Endometrial microvascular endothelial cells (primary cell): ENCODE results near the gene PRSS56. TPM values are rescaled to one million over a fixed set of nuclear protein-coding genes. Genes with fewer than 3 reads are reported as not detected.
"Not testable (repeated sequence)": the region's sequence is repeated elsewhere in the genome, so short reads cannot be mapped to it uniquely, and the experiment has no call there.

ENCODE experiments used
- in situ Hi-C: cut with HindIII; loops from 2 replicates; pipeline ENCODE4 v1.10.0; 2017; ENCODE audit warnings: low sequenced_read_pairs, low pct_unique_long_range_greater_than_20kb; ENCODE audit errors: inconsistent ontology term
- total RNA-seq: library from RNA; depleted of rRNA; stranded (reverse); fragments of >200 nt; gene quantifications from one replicate; pipeline ENCODE4 v1.2.3, GENCODE V29; 2015; ENCODE audit errors: inconsistent ontology term

PRSS56 gene
- total RNA-seq, 1 donor from 2014 or later, result not detected

DNA sequence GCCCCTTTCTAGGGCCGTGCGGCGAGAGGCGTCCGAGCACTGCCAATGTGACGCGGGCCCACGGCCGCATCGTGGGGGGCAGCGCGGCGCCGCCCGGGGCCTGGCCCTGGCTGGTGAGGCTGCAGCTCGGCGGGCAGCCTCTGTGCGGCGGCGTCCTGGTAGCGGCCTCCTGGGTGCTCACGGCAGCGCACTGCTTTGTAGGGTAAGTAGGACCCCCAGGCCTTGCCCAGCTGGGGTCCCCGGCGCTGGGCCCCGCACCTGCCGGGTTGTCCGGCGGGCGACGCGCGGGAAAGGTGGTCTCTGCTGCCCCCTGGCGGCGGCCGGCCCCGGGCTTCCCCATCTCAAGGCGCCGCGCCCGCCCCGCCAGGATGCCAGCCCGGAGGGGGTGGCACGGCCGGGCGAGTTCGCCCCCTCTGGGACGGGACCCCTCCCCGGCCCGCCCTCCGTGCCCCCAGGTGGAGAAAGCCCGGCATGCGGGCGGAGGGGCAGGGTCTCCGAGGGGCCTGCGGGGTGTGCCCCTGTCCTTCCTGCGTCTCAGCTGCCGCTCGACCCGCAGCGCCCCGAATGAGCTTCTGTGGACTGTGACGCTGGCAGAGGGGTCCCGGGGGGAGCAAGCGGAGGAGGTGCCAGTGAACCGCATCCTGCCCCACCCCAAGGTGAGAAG, 1.9 kb downstream of the PRSS56 start:
- in situ Hi-C loops, result no loop called here

DNA sequence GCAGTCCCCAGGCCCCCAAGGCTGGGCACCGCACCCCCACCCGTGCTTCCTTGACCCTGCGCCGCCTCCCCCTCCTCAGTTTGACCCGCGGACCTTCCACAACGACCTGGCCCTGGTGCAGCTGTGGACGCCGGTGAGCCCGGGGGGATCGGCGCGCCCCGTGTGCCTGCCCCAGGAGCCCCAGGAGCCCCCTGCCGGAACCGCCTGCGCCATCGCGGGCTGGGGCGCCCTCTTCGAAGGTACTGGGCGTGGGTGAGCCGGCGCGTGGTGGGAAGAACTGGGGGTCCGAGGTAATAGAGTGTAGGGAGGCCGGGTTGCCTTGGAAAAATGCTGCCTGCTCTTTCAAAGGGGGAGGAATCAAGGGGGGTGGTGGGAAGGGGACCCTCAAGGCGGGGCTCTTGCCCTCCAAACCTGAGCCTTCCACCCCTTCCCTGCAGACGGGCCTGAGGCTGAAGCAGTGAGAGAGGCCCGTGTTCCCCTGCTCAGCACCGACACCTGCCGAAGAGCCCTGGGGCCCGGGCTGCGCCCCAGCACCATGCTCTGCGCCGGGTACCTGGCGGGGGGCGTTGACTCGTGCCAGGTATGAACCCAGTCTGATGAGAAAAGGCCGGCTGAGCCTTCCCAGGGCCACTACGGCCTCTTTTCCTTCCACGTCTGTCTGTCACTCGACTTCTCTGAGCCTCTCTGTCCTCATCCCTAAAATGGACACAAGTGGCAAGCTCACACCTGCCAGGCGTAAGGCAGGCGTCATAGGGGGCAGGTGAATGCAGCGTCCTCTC, 2.6 kb downstream of the PRSS56 start:
- in situ Hi-C loops, result no loop called here

DNA sequence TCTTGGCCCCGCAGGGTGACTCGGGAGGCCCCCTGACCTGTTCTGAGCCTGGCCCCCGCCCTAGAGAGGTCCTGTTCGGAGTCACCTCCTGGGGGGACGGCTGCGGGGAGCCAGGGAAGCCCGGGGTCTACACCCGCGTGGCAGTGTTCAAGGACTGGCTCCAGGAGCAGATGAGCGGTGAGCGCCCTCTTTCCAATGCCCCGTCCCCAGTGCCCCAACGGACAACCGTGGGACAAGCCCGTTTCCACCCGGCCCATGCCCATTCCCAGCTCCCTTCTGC, 3.2 kb downstream of the PRSS56 start:
- in situ Hi-C loops, result no loop called here

DNA sequence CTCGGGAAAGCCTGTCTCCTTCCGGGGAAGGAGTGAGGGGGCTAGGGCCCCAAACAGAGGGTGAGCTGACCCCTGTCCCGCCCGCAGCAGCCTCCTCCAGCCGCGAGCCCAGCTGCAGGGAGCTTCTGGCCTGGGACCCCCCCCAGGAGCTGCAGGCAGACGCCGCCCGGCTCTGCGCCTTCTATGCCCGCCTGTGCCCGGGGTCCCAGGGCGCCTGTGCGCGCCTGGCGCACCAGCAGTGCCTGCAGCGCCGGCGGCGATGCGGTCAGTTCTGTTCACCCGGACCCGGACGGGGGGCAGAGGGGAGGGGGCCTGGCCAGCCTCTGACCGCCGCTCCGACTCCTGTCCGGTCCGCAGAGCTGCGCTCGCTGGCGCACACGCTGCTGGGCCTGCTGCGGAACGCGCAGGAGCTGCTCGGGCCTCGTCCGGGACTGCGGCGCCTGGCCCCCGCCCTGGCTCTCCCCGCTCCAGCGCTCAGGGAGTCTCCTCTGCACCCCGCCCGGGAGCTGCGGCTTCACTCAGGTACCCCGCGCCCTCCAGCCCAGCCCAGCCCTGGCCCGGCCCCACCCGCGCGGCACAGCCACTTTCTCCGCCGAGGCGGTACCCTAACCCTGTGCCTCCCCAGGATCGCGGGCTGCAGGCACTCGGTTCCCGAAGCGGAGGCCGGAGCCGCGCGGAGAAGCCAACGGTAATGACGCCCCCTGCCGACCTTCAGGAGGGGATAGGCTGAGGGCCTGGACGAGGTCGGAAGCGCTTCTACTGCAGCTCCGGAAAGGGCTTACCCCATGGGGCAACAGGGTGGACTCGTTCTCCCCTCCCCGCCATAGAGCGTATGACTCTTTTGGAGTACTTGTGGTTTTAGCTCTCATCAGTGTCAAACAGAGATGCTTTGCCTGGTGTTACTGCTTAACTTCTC, 3.8 kb downstream of the PRSS56 start:
- in situ Hi-C loops, result no loop called here

DNA sequence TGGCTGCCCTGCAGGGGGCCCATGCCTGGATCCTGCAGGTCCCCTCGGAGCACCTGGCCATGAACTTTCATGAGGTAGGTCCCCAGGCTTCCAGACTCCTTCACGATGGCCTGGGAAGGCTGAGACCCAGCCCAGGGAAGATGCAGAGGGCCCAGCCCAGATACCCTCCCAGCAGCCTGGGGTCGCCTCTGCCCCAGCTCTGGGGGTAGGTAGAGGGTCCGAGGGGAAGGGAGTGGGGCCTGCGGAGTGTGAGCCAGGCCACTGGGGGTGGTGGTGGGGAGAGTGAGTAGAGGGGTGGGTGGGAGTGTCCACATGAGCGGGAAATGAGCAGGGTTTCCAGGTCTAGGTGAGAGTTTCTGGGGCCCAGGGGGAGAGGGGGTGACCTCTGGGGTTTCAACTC, 4.6 kb downstream of the PRSS56 start:
- in situ Hi-C loops, result no loop called here

DNA sequence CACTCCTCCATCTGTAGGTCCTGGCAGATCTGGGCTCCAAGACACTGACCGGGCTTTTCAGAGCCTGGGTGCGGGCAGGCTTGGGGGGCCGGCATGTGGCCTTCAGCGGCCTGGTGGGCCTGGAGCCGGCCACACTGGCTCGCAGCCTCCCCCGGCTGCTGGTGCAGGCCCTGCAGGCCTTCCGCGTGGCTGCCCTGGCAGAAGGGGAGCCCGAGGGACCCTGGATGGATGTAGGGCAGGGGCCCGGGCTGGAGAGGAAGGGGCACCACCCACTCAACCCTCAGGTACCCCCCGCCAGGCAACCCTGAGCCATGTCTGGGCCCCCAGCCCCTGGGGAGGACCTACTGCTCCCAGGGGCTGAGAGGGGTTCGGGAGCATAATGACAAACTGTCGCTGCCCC, 5.0 kb downstream of the PRSS56 start:
- in situ Hi-C loops, result no loop called here

DNA sequence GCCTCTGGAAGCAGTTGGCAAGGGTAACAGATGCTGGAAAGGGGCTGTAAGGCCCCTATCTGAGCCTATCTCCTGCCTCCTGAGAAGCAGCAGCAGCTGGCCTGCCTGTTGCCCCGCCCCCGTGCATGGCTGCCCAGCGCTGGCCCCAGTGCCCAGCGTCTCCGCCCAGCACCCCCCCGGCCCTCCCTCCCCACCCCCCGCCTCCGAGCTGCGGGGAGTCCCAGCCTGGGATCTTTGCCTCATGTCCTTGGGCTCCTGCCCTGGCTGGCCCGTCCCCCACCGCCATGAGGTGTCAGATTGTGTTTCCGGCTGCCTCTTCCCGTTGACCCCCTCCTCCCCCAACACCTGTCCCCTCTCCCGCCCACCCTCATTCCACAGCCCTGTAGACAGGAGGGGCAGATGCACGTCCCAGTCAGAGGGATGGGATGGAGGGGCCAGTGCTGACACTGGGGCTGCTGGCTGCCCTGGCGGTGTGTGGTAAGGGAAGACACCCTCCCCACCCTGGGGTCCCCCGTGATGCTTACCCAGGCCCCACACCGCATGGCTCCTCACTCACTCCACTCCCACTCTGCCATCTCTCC, 5.7 kb downstream of the PRSS56 start, which contains the start of gene CHRND:
CHRND (plus strand) TSS at position 370 of the 581 bp plus-strand sequence; CDS start at position 426, 56 bp downstream.
- in situ Hi-C loops, result no loop called here

DNA sequence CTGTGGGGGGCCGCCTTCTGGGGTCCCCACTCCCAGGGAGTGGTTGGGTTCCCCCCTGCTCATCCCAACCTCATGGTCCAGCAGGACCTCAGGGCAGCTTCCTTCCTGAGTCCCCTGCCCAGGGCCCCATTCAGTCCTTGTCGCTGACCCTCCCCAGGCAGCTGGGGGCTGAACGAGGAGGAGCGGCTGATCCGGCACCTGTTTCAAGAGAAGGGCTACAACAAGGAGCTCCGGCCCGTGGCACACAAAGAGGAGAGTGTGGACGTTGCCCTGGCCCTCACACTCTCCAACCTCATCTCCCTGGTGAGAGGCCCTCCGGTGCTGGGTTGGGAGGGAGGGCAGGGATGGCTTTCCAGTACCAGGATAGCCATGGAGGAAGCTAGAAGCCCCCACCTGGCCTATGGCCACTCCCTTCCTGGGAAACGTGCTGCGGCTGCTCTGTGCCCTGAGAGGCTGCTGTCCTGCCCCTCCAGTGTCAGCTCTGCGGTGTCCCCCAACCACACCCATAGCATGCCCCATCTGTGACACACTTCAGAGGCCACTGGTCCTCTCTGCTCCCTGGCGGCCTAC, 6.3 kb downstream of the PRSS56 start:
- in situ Hi-C loops, result no loop called here

DNA sequence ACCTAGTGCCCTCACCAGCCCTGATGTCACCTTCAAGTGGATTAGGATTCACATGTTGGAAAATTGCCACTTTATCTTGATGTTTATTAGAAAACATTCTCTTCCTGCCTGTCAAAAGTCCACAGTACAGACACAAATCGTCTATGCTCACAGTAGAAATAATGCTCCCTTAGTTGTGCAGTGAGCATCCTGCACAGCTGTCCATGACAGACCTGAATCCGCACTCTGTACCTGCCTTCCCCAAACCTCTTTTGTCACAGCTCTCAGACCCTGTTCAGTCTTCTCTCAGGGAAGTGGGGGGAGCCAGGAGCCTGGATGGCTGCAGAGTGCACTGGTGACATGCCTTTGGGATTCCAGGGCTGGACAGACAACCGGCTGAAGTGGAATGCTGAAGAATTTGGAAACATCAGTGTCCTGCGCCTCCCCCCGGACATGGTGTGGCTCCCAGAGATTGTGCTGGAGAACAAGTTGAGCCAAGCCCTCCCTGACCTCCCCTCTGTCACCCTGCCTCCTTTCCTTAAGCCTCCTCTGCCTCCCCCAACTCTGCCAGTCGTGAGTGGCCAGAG, 7.8 kb downstream of the PRSS56 start:
- in situ Hi-C loops, result no loop called here

DNA sequence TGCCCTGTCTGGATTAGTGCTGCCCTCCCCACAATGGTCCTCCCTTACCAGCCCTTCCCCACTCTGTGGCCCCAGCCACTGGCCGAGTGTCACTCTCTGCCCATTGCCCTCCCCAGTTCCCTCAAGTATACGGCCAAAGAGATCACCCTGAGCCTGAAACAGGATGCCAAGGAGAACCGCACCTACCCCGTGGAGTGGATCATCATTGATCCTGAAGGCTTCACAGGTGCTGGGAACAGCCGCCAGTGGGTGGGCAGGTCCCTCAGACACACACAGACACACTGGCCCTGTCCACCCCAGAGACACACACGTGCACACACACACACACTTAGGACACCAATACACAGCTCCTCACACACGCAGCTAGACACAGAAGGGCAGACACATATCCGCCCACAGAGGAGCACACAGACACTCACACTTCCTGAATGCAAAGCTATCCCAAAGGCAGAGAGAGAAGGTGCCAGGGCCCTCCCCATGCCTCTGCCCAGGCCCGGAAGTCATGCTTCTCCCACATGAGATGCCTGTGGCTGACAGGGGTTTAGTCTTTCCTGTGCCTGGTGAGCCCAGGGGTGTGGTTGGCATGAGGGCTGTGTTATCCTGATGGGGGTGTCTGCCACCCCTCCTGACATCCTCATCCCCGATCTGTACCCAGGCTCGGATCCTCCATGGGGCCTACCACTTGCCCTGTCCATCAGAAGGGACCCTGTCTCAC, 8.7 kb downstream of the PRSS56 start:
- in situ Hi-C loops, result no loop called here

DNA sequence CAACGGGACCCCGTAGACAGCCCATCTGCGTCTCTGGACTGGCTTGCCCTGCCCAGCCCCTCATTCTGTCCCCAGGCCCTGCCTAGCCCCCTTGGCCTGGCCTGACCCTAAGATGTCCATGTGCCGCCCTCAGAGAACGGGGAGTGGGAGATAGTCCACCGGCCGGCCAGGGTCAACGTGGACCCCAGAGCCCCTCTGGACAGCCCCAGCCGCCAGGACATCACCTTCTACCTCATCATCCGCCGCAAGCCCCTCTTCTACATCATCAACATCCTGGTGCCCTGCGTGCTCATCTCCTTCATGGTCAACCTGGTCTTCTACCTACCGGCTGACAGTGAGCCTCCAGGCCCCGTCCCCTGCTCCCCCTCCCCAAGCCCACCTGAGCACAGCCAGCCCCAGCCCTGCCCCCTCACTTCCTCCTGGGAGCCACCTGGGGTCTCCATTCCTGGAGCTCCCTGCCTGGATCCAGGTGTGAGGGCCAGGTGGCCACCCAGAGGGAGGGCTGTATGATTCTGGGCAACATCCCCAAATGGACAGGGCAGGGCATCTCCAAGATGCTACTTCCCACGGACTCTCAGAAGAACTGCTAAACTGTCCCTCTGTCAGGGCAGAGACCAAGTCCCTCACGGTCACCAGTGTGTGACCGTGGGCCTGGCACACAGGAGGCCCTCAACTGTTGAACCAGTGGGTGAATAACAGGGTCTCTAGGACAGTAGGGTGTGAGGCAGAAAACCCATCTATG, 9.8 kb downstream of the PRSS56 start:
- in situ Hi-C loops, result no loop called here

DNA sequence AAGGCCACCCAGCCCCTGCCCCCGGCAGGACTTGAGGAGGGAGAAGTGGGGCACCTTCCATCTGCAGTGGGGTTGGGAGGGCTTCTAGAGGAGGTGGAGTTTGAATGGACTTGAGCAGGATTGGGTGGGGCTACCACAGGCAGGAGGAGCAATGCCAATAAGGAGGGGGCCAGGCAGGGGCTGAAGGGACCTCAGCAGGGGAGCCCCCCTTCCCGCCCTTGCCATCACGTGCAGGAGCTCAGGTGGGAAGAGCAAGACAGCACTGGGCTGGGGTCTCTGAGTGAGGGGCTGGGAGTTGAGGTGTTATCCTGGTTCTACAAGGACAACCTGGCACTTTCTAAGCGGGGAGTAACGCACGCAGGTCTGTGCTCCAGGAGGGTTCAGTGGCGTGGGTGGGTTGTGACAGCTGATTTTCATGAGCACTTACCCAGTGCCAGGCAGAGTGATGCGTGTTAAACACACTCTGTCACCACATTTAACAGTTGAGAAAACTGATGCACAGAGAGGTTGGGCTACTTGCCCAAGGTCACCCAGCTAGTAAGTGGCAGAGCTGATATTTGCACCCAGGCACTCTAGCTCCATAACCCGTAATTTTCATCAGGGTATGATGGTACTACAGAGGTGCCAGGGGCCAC, 10.6 kb downstream of the PRSS56 start:
- in situ Hi-C loops, result no loop called here

DNA sequence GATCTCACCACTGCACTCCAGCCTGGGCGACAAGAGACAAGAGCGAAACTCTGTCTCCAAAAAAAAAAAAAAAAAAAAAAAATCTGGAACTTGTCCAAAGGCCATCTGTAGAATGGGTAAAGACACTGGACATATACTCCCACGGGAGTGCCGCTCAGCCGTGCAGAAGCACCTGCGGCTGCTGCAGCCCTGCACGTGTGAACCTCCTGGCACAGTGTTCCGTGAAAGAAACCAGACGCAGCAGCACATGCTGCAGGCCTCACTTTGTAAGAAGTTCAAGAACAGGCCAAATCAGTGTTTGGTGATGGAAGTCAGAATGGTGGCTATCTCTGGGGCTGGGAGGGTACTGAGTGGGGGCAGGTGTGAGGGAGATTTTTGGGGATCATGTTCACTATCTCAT, 12.2 kb downstream of the PRSS56 start:
- in situ Hi-C loops, result no loop called here

DNA sequence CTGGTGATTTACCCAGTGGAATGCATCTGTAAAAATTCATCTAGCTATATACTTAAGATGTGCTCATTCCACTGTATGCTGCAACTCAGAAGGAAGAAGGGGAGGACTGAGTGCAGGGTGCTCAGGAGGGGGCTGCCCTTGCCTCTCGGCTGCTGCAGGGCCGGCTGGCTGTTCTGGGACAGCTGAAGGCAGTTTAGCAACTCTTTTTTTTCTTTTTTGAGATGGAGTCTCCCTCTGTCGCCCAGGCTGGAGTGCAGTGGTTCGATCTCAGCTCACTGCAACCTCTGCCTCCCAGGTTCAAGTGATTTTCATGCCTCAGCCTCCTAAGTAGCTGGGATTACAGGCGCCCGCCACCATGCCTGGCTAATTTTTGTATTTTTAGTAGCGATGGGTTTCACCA, 12.6 kb downstream of the PRSS56 start:
- in situ Hi-C loops, result not testable (repeated sequence)

DNA sequence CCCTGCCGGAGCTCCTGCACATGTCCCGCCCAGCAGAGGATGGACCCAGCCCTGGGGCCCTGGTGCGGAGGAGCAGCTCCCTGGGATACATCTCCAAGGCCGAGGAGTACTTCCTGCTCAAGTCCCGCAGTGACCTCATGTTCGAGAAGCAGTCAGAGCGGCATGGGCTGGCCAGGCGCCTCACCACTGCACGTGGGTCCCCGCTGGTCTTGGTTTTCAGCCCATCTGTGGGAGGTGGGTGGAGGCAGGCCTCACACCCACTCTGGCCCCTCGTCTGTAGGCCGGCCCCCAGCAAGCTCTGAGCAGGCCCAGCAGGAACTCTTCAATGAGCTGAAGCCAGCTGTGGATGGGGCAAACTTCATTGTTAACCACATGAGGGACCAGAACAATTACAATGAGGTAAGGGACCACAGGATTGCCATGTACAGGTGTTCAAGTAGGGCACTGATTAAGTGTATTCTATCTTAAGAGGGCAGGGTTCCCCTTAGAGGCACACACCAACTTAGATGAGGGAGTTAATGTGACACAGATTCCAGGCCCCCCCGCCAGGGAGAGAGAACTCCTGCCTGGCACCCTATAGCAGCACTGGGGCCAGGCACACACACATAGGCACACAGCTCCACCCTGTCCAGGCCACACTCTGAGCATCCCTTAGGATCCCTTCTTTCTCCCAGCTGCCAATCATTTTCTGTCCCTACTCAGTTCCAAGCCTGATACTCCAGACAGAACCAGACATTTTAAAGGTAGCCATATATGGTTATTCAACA, 13.9 kb downstream of the PRSS56 start:
- in situ Hi-C loops, result no loop called here

DNA sequence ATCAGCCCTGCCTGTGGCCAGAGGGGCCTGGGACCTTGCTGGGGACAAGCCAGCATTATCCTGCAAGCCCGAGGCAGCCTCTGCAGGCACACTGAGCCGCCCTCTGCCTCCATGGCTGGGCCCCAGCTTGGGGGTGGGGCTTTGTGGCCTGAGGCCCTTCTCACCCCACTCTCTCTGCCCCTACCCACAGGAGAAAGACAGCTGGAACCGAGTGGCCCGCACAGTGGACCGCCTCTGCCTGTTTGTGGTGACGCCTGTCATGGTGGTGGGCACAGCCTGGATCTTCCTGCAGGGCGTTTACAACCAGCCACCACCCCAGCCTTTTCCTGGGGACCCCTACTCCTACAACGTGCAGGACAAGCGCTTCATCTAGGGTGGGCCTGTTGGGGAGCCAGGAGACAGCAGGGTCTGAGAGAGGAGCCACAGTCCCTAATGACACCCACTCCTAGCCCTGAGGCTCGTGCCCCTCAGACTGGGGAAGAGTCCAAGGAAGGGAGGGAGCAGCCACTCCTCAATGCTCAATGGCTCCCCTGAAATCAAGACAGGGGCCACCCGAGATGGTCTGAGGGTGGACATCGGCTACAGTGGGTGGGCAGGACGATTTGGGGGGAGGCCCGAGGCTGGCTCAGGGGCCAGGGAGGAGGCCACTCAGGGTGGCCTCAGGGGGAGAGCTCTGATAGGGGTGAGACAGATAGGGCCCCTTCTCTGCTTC, 14.9 kb downstream of the PRSS56 start:
- in situ Hi-C loops, result no loop called here
